Transverse colon (tissue), 3 donors: ENCODE results near the gene ABCA10.

Source experiments
- CTCF ChIP-seq, 5 experiments: fragments of 200-600 bp in 3 of 5; fragments of 450-650 bp in 2 of 5; sonication (generic) in 3 of 5; IDR thresholded peaks; 1 replicate in 2 of 5; 2 replicates in 3 of 5; pipeline ENCODE4 v1.5.1; 2016 to 2017; ENCODE audit warnings: antibody characterized with exemption in 5 of 5, inconsistent platforms in 3 of 5, mild to moderate bottlenecking in 2 of 5, moderate library complexity in 1 of 5
- EP300 ChIP-seq: sonication (generic); formaldehyde crosslinking; IDR thresholded peaks from one replicate; pipeline ENCODE4 v1.6.1; 2017; ENCODE audit warnings: antibody characterized with exemption, low read depth

DNA sequence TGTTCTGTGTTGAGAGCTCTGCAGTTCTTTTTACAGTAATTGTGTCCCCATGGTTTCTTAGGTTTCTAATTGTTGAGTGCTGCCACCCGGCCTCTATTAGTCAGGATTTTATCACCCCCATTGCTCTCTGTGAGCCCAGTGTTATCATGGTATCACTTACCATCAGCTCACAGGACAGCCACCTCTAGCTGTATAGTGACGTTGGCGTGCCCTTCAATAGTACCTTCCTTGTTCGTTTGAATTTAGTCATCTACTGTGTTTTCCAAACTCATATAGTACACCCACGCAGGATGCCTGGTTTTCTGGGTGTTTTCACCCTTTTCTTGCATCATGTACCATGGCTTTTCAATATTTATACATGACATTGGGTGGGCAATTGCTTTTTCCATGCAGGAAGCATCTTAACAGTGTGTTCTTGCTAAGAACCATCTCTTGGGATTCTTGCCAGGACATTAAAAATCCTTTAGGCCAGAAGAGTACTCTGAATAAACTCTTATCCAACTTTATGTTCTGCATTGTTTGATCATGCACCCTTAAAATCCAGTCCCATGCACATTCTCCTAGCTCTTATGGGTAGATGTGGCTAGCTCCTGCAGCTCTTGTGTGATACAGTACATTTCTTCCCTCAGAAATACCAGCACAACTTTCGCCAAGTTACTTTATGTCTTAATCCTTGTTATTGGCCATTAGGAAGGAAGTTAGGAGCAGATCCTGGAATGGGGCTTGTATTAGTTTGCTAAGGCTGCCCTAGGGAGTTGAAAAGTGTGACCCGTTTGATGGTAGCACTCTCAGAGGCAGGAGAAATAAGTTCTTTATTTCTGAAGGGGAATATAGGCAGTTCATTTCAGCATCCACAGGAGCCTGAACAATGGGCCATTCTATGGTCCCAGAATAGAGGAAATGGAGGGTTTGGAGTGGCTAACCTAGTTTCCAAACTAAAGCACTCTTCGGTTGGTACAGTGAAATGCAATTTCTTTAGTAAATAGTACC is 11.3 kb upstream of the ABCA10 start:
- no peak for TF ChIP-seq CTCF (IDR thresholded peaks at IDR 0.05)
- TF ChIP-seq EP300: no peak
